Cardiac fibroblast (primary cell): ENCODE results near the gene SLC12A4.
"Not testable (repeated sequence)": the region's sequence is repeated elsewhere in the genome, so short reads cannot be mapped to it uniquely, and the experiment has no call there.

ENCODE experiments used
- DNase-seq, 2 donors: peaks; one replicate each; pipeline versions ENCODE4 v3.0.0 to v3.0.0-alpha.2; 2010; ENCODE audit warnings: low read depth in 2 of 2
- H3K4me3 ChIP-seq, 2 donors: replicated peaks in 1 of 2; 1 replicate in 1 of 2; 2 replicates in 1 of 2; pipeline ENCODE4 v1.5.1; 2011; ENCODE audit warnings: low read depth in 2 of 2, low read length in 2 of 2, mild to moderate bottlenecking in 2 of 2, moderate library complexity in 1 of 2
- TF ChIP-seq, protein P1 (sequence below): IDR thresholded peaks from one replicate; pipeline ENCODE4 v1.5.1; 2011; ENCODE audit warnings: low read depth, mild to moderate bottlenecking, low read length, inconsistent platforms

Gene SLC12A4

DNA sequence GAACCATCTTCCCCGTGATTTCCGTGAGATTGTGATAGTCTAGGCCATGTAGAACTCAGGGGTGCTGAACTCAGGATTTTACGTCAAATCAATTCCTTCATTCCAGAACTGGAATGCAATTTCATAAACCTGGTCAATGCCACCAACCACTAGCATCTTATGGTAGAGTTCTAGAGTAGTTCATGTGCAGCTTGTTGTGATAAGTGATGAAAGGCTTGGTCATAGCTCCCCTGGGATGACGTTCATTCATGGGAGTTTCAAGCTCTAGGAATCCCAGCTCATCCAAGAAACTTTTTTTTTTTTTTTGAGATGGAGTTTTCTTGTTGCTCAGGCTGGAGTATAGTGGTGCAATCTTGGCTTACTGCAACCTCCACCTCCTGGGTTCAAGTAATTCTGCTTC, 34.6 kb upstream of the SLC12A4 start:
- DNase-seq: peak in 1 of 2 donors; percentile 95
- TF ChIP-seq, protein P1, sequence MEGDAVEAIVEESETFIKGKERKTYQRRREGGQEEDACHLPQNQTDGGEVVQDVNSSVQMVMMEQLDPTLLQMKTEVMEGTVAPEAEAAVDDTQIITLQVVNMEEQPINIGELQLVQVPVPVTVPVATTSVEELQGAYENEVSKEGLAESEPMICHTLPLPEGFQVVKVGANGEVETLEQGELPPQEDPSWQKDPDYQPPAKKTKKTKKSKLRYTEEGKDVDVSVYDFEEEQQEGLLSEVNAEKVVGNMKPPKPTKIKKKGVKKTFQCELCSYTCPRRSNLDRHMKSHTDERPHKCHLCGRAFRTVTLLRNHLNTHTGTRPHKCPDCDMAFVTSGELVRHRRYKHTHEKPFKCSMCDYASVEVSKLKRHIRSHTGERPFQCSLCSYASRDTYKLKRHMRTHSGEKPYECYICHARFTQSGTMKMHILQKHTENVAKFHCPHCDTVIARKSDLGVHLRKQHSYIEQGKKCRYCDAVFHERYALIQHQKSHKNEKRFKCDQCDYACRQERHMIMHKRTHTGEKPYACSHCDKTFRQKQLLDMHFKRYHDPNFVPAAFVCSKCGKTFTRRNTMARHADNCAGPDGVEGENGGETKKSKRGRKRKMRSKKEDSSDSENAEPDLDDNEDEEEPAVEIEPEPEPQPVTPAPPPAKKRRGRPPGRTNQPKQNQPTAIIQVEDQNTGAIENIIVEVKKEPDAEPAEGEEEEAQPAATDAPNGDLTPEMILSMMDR: no peak
- H3K4me3 ChIP-seq: no peak overlapping the region

DNA sequence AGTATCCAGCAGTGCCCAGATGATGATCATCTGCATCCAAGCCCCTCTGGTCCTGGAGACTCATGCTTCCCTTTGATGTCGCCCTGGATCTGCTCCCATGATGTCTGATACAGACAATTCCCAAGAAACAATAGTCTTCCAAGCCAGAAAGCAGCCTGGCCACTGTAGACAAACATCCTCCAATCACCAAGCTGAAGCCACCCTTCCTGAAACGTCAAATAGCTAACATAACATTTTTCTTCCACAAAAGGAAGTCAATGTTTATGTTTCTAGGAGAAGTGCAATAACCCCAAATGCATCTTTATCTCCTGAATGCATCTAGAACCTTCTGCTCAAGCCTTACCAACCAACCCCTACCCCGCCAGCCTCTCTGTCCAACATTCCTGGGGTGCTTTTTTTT, 32.0 kb upstream of the SLC12A4 start:
- peak in 1 of 2 donors; percentile 20 for DNase-seq
- no peak overlapping the region for H3K4me3 ChIP-seq
- TF ChIP-seq, protein P1: no peak

DNA sequence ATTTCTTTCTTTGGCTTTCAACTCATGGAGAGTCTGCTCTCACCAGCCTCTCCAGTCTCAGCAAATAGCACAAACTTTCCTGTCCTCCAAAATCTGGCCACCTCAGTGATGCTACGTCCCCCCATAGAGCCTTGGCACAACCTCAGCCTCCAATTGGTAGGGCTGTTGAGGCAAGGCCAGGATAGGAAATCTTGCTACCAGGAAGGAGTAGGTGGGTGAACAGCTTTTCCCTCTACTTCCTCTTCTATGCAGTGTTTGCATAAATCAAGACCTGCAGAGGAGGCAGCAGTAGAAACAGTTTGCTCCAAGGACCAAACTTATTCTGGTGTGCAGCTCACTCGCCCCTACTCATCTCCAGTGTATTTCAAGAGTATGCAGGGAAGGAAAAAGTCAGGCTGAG, 31.5 kb upstream of the SLC12A4 start:
- TF ChIP-seq, protein P1: no peak
- no peak for DNase-seq
- no peak overlapping the region for H3K4me3 ChIP-seq

DNA sequence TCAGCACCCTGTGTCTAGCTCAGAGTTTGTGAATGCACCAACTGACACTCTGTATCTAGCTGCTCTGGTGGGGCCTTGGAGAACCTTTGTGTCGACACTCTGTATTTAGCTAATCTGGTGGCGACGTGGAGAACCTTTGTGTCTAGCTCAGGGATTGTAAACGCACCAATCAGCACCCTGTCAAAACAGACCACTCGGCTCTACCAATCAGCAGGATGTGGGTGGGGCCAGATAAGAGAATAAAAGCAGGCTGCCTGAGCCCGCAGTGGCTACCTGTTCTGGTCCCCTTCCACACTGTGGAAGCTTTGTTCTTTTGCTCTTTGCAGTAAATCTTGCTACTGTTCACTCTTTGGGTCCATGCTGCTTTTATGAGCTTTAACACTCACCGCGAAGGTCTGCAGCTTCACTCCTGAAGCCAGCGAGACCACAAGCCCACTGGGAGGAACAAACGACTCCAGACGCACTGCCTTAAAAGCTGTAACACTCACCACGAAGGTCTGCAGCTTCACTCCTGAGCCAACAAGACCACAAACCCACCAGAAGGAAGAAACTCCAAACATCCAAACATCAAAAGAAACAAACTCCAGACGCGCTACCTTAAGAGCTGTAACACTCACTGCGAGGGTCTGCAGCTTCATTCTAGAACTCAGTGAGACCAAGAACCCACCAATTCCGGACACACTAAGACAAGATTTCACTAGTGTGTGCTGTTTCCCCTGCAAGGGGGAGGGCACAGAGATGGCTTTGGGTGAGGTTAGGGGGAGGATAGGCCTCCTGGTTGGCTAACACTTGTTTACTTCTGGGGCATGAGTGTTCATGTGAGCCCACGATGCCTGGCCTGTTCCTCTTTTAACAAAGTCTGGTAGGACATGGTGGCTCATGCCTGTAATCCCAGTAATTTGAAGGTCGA, 30.6 kb upstream of the SLC12A4 start, which contains the start of gene DPEP2:
TSS of gene DPEP2 (minus strand) at position 706 of the 910 bp plus-strand sequence. CDS start 6,272 bp downstream, outside the sequence.
- not testable (repeated sequence) for DNase-seq, H3K4me3 ChIP-seq

DNA sequence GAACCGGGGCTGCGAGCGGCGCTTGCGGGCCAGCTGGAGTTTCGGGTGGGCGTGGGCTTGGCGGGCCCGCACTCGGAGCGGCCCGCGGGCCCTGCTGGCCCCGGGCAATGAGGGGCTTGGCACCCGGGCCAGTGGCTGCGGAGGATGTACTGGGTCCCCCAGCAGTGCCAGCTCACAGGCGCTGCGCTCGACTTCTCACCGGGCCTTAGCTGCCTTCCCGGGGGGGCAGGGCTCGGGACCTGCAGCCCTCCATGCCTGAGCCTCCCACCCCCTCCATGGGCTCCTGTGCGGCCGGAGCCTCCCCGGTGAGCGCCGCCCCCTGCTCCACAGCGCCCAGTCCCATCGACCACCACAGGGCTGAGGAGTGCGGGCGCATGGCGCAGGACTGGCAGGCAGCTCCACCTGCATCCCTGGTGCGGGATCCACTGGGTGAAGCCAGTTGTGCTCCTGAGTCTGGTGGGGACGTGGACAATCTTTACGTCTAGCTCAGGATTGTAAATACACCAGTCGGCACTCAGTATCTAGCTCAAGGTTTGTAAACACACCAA, 29.9 kb upstream of the SLC12A4 start:
- not testable (repeated sequence) for H3K4me3 ChIP-seq, DNase-seq

DNA sequence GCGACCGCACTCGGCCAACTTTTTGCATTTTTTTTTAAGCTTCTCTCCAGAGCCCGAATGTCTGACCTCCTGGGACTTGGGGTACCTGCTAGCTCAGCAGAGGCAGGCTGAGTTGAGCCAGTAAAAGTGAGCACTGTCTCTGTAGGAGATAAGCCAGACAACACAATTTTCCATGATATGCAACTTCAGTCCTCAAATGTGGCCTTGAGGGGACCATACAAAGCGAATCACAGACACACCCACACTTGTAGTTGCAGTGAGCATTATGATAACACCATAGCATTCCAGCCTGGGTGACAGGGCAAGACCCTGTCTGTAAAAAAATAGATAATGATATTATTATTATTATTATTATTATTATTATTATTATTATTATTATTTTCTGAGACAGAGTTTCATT, 28.2 kb upstream of the SLC12A4 start:
- TF ChIP-seq, protein P1: no peak
- H3K4me3 ChIP-seq: no peak overlapping the region
- DNase-seq: no peak

DNA sequence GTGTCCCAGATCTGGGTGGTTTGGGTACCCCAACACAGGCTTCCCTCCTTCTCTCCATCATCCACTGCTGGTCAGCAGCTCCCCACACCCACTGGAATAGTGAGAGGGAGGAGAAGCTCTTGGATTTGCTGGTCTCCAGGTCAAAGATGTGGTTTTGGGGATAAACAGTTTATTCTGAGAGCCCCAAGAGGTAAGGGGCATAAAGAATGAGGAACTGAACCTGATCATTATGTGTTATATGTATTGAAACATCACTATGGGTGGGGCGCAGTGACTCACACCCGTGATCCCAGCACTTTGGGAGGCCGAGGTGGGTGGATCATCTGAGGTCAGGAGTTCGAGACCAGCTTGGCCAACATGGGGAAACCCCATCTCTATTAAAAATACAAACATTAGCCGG, 27.0 kb upstream of the SLC12A4 start:
- TF ChIP-seq, protein P1: no peak
- no peak overlapping the region for H3K4me3 ChIP-seq
- DNase-seq: no peak

DNA sequence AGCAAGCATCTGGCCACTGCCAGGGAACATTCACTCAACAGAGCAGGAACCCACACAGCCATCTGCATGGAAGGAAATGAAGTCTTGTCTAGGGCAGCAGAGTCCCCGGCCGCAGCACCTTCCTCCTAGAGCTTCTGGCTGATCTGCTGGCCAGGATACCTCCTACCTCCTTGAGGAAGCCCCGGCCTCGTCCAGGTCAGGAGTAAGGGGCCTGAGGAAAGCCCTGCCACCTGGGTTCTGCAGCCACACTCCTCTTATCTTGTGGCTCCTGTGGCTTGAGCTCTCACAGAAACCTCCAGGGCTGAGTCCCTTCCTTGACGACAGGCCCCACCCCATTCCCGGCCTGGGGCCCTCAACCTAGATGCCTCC, 25.6 kb upstream of the SLC12A4 start:
- DNase-seq, H3K4me3 ChIP-seq: not testable (repeated sequence)
